Measurements from ENCODE around the gene SHF. TPM values are rescaled to one million over a fixed set of nuclear protein-coding genes. Genes with fewer than 3 reads are reported as not detected.

Gene SHF
- total RNA-seq, 1 experiment from 2014 or later, result 21.7 TPM

DNA sequence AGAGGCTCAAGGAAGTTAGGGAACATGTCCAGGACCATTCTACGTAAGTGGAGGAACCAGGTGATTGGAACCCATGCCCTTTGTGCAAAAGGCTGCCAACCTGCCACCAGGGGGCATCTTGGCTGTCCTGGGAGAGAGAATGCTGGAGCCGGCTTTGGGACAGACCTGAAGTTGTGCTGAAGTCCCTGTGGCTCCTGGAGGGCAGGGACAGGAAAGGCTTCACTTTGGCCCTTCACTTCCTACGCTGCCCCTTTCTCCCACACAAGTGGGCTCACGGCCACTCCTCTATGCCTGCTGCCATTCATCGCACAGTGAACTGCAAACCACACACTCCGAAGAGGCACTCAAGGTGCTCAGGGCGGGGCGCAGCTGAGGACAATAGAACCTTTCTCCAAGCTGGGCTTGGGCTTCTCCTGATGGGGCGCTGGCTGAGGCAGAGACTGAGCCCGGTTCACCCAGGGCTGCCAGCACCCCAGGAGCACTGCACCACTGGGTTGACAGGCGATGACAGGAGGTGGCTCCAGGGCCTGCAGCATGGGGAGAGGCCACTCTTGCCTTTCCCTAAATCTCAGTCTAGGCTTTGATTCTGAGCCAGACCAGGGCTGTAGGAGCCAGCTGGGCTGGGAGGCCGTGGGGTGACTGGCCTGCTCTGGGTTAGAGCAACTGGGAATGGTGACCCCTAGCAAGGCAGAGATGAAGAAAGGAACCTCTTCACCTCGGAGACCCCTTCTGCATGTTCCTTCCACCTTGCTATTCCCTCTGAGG lies 8.4 kb downstream of the SHF start:
- no peak overlapping the region for H3K23ac ChIP-seq (ENCODE audit: insufficient read length, low read depth, low read length)
- no peak overlapping the region for H2BK20ac ChIP-seq (ENCODE audit: low read depth, low read length, poor library complexity, severe bottlenecking)
- H2BK15ac ChIP-seq (ENCODE audit: low read depth, low read length), result no peak overlapping the region
- no peak overlapping the region for H3K56ac ChIP-seq (ENCODE audit: insufficient read length, low read depth, low read length)
- DNase-seq, result peak; percentile 81
- Mint-ChIP-seq H3K4me3 (no peak overlapping the region), H3K9me3 (no peaks in the 10 kb centered on the region; a peak in 1 of 5 replicates), H3K4me1 (peaks cover 35 to 39% of the 10 kb centered on the region in 2 experiments), H3K27ac (no peak overlapping the region), H3K27me3 (ENCODE audit: low read depth) (no peaks in the 10 kb centered on the region), H3K36me3 (ENCODE audit: insufficient read depth in 1 of 3, low read depth in 3 of 3) (peaks cover 18 to 32% (median 28%) of the 10 kb centered on the region in 3 experiments; a peak in 6 of 7 replicates)
- H2AFZ ChIP-seq (ENCODE audit: low read length), result no peak overlapping the region
- H4K8ac ChIP-seq (replicated peaks; ENCODE audit: insufficient read length, low read depth, low read length), result no peak overlapping the region
- peaks cover 19% of the 10 kb centered on the region for H3K4me1 ChIP-seq (ENCODE audit: insufficient read depth, low read length)
- H3K18ac ChIP-seq (ENCODE audit: insufficient read length, low read depth, low read length), result no peak overlapping the region
- H2BK5ac ChIP-seq (ENCODE audit: insufficient read length, low read length), result no peak overlapping the region
- H3K9me3 ChIP-seq (ENCODE audit: control insufficient read depth, low read depth, low read length), result no peaks in the 10 kb centered on the region
- H2AK5ac ChIP-seq (ENCODE audit: insufficient read length, low read length), result no peak overlapping the region
- no peak overlapping the region for H3K4ac ChIP-seq (ENCODE audit: low read depth, low read length)
- H4K5ac ChIP-seq (ENCODE audit: insufficient read length, low read depth, low read length), result no peak overlapping the region
- H3K14ac ChIP-seq (ENCODE audit: insufficient read depth, low read length), result no peak overlapping the region
- no peak overlapping the region for H3T11ph ChIP-seq (ENCODE audit: low read length)
- H3K27me3 ChIP-seq (ENCODE audit: insufficient read depth, low read length), result no peaks in the 10 kb centered on the region
- H4K91ac ChIP-seq (ENCODE audit: insufficient read length, low read depth, low read length), result no peak overlapping the region
- H3K79me1 ChIP-seq (ENCODE audit: insufficient read depth, low read depth, low read length, poor library complexity, severe bottlenecking), result no peaks in the 10 kb centered on the region
- no peak overlapping the region for H3K27ac ChIP-seq (ENCODE audit: insufficient read length, low read depth, low read length)
- no peaks in the 10 kb centered on the region; the same call in 1 of the 2 replicates for H3K79me2 ChIP-seq (ENCODE audit: insufficient read depth, low read length)
- H2BK120ac ChIP-seq (ENCODE audit: low read depth, low read length, poor library complexity, severe bottlenecking), result no peak overlapping the region
- no peak overlapping the region for H2BK12ac ChIP-seq (ENCODE audit: insufficient read length, low read depth, low read length)
- H4K20me1 ChIP-seq (ENCODE audit: control insufficient read depth, insufficient read depth, insufficient read length), result no peaks in the 10 kb centered on the region
- TF ChIP-seq, protein P1, sequence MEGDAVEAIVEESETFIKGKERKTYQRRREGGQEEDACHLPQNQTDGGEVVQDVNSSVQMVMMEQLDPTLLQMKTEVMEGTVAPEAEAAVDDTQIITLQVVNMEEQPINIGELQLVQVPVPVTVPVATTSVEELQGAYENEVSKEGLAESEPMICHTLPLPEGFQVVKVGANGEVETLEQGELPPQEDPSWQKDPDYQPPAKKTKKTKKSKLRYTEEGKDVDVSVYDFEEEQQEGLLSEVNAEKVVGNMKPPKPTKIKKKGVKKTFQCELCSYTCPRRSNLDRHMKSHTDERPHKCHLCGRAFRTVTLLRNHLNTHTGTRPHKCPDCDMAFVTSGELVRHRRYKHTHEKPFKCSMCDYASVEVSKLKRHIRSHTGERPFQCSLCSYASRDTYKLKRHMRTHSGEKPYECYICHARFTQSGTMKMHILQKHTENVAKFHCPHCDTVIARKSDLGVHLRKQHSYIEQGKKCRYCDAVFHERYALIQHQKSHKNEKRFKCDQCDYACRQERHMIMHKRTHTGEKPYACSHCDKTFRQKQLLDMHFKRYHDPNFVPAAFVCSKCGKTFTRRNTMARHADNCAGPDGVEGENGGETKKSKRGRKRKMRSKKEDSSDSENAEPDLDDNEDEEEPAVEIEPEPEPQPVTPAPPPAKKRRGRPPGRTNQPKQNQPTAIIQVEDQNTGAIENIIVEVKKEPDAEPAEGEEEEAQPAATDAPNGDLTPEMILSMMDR (conservative IDR thresholded peaks at IDR 0.05), result peak; percentile 77
- H3K9ac ChIP-seq (ENCODE audit: extremely low read depth, insufficient read length, low read length), result no peak overlapping the region
- no peaks in the 10 kb centered on the region for H3K23me2 ChIP-seq (ENCODE audit: insufficient read length, low read depth, low read length, poor library complexity, severe bottlenecking)
- WGBS (ENCODE audit: extremely low coverage, insufficient read length, low lambda C conversion rate), result no CpG with 5 or more reads among the region's 13 CpGs
- H3K4me2 ChIP-seq (ENCODE audit: insufficient read depth, insufficient read length, low read length), result no peak overlapping the region
